Measurements from ENCODE around the gene ATP5F1D. TPM values are rescaled to one million over a fixed set of nuclear protein-coding genes. Genes with fewer than 3 reads are reported as not detected.

The ATP5F1D gene
- total and polyA plus RNA-seq, 4 donors: 27.1 to 266 (median 187) TPM

GRCh38 chr19:1224847-1225246, 16.7 kb upstream of the ATP5F1D start:
- 89 to 92% methylated on average over 16 of the region's 16 CpGs for WGBS, 2 donors
- H3K27ac ChIP-seq (ENCODE audit: low read depth in 1 of 2, low read length in 1 of 2): no peak overlapping the region
- TF ChIP-seq, protein P1, sequence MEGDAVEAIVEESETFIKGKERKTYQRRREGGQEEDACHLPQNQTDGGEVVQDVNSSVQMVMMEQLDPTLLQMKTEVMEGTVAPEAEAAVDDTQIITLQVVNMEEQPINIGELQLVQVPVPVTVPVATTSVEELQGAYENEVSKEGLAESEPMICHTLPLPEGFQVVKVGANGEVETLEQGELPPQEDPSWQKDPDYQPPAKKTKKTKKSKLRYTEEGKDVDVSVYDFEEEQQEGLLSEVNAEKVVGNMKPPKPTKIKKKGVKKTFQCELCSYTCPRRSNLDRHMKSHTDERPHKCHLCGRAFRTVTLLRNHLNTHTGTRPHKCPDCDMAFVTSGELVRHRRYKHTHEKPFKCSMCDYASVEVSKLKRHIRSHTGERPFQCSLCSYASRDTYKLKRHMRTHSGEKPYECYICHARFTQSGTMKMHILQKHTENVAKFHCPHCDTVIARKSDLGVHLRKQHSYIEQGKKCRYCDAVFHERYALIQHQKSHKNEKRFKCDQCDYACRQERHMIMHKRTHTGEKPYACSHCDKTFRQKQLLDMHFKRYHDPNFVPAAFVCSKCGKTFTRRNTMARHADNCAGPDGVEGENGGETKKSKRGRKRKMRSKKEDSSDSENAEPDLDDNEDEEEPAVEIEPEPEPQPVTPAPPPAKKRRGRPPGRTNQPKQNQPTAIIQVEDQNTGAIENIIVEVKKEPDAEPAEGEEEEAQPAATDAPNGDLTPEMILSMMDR (IDR thresholded peaks at IDR 0.05; ENCODE audit: control extremely low read depth, extremely low read depth): no peak
- H3K9ac ChIP-seq (ENCODE audit: insufficient read depth in 1 of 2, low read length in 2 of 2): no peak overlapping the region
- no peaks in the 10 kb centered on the region for H3K9me3 ChIP-seq (ENCODE audit: control insufficient read depth in 4 of 4, insufficient read depth in 3 of 4, low read length in 3 of 4)
- no peaks in the 10 kb centered on the region for H3K27me3 ChIP-seq (ENCODE audit: control insufficient read depth in 3 of 3, insufficient read depth in 3 of 3, low read length in 2 of 3)
- H3K4me1 ChIP-seq (ENCODE audit: control insufficient read depth in 5 of 5, insufficient read depth in 5 of 5, low read length in 5 of 5): peaks cover 0 to 2% (median 0%) of the 10 kb centered on the region in 5 donors
- H3K36me3 ChIP-seq (ENCODE audit: control insufficient read depth in 4 of 4, insufficient read depth in 4 of 4, low read length in 4 of 4): peaks cover 0 to 74% (median 10%) of the 10 kb centered on the region in 4 donors
- H3K4me3 ChIP-seq: no peak overlapping the region
- no peak for DNase-seq
- ATAC-seq (ENCODE audit: insufficient read depth, low FRiP score): no peak

DNA sequence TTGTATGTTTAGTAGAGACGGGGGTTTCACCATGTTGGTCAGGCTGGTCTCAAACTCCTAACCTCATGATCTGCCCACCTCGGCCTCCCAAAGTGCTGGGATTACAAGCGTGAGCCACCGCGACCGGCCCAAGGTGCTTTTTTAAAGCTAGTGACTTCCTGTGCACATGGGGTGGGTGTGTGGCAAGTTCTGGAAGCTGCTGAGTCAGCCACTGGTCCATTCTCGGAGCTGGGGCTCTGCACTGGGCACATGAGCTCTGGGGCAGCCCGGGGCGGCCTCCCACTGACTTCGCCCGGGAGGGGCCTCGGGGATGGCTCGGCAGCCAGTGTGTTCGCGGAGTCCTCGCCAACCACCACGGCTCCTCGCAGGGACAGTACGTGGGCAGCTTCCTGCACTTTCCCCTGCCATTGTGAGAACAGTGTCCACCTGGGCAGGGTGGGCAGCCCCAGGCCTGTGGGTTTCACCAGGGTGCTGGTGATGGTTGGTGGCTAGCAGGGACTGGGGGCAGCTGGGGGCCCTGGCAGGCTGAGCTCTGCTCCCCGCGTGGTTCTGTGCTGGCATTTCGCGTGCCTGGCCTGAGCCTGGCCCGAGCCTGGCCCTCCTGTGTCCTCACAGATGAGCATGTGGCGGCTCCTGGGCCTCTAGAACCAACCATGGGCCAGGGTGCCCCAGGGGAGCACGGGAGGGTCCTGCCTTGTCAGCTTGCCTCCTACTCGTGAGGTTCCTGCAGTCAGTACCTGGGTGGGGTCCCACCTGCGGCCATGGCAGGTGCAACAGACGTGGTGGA, 15.9 kb upstream of the ATP5F1D start:
- Histone ChIP-seq H3K36me3 (ENCODE audit: control insufficient read depth in 4 of 4, insufficient read depth in 4 of 4, low read length in 4 of 4) (peaks cover 0 to 66% (median 9%) of the 10 kb centered on the region in 4 donors), H3K27me3 (ENCODE audit: control insufficient read depth in 3 of 3, insufficient read depth in 3 of 3, low read length in 2 of 3) (no peaks in the 10 kb centered on the region)

GRCh38 chr19:1226227-1226518, 15.4 kb upstream of the ATP5F1D start:
- H3K27me3 ChIP-seq (ENCODE audit: control insufficient read depth in 3 of 3, insufficient read depth in 3 of 3, low read length in 2 of 3): no peaks in the 10 kb centered on the region
- H3K9ac ChIP-seq (ENCODE audit: insufficient read depth in 1 of 2, low read length in 2 of 2): no peak overlapping the region
- no peak overlapping the region for H3K4me3 ChIP-seq
- H3K36me3 ChIP-seq (ENCODE audit: control insufficient read depth in 4 of 4, insufficient read depth in 4 of 4, low read length in 4 of 4): peaks cover 0 to 61% (median 5%) of the 10 kb centered on the region in 4 donors
- H3K4me1 ChIP-seq (ENCODE audit: control insufficient read depth in 5 of 5, insufficient read depth in 5 of 5, low read length in 5 of 5): peaks cover 0 to 2% (median 0%) of the 10 kb centered on the region in 5 donors
- ATAC-seq (ENCODE audit: insufficient read depth, low FRiP score) (no peak), DNase-seq (no peak)
- H3K9me3 ChIP-seq (ENCODE audit: control insufficient read depth in 4 of 4, insufficient read depth in 3 of 4, low read length in 3 of 4): no peaks in the 10 kb centered on the region
- H3K27ac ChIP-seq (ENCODE audit: low read depth in 1 of 2, low read length in 1 of 2): no peak overlapping the region
- TF ChIP-seq, protein P1 (IDR thresholded peaks at IDR 0.05; ENCODE audit: control extremely low read depth, extremely low read depth): no peak
- WGBS, 2 donors: 96 to 98% methylated on average over 10 to 11 of the region's 11 CpGs

More for the DNA sequence above, 15.9 kb upstream of the ATP5F1D start:
- Histone ChIP-seq H3K9ac (ENCODE audit: insufficient read depth in 1 of 2, low read length in 2 of 2) (no peak overlapping the region), H3K4me3 (no peak overlapping the region), H3K9me3 (ENCODE audit: control insufficient read depth in 4 of 4, insufficient read depth in 3 of 4, low read length in 3 of 4) (no peaks in the 10 kb centered on the region), H3K4me1 (ENCODE audit: control insufficient read depth in 5 of 5, insufficient read depth in 5 of 5, low read length in 5 of 5) (peaks cover 0 to 2% (median 0%) of the 10 kb centered on the region in 5 donors), H3K27ac (ENCODE audit: low read depth in 1 of 2, low read length in 1 of 2) (no peak overlapping the region)
- DNase-seq (no peak), ATAC-seq (ENCODE audit: insufficient read depth, low FRiP score) (no peak)
- 80 to 87% methylated on average over 29 of the region's 29 CpGs for WGBS, 2 donors
- TF ChIP-seq, protein P1 (IDR thresholded peaks at IDR 0.05; ENCODE audit: control extremely low read depth, extremely low read depth): no peak
